Calu3 (cell line): ENCODE data around the gene HS6ST2. TPM values are rescaled to one million over a fixed set of nuclear protein-coding genes. Genes with fewer than 3 reads are reported as not detected.
"Not testable (repeated sequence)": the region's sequence is repeated elsewhere in the genome, so short reads cannot be mapped to it uniquely, and the experiment has no call there.

Experiments used
- BruUV-seq: library from RNA; stranded (reverse); fragments of 400-500 nt; replicated peaks from 2 replicates; lab custom pipeline; 2021; lab: Mats Ljungman, UMichigan
- CTCF ChIA-PET: fragments of 300-600 bp; sonication (Branson Sonifier 250); formaldehyde crosslinking; loops from one replicate; lab custom pipeline; 2022; ENCODE audit warnings: antibody characterized with exemption; lab: Charles Lee
- DNase-seq: peaks from one replicate; pipeline ENCODE4 v3.0.0; 2022
- H3K27ac Mint-ChIP-seq: one replicate; pipeline ENCODE4 v1.8.0; 2022; ENCODE audit warnings: mixed read lengths; ENCODE audit not compliant: unreplicated experiment
- H3K27me3 Mint-ChIP-seq: one replicate; pipeline ENCODE4 v1.8.0; 2022; ENCODE audit warnings: mixed read lengths; ENCODE audit not compliant: unreplicated experiment
- H3K36me3 Mint-ChIP-seq: one replicate; pipeline ENCODE4 v1.8.0; 2022; ENCODE audit warnings: mild to moderate bottlenecking, moderate library complexity, mixed read lengths; ENCODE audit not compliant: insufficient read depth, unreplicated experiment
- H3K4me1 Mint-ChIP-seq: one replicate; pipeline ENCODE4 v1.8.0; 2022; ENCODE audit warnings: mild to moderate bottlenecking, low read depth, mixed read lengths; ENCODE audit not compliant: unreplicated experiment
- H3K4me3 Mint-ChIP-seq: one replicate; pipeline ENCODE4 v1.8.0; 2022; ENCODE audit warnings: mild to moderate bottlenecking, low read depth, moderate library complexity, mixed read lengths; ENCODE audit not compliant: unreplicated experiment
- H3K9me3 Mint-ChIP-seq: one replicate; pipeline ENCODE4 v1.8.0; 2022; ENCODE audit warnings: low read depth, mixed read lengths; ENCODE audit not compliant: unreplicated experiment
- CTCF ChIP-seq: fragments of 200-600 bp; IDR thresholded peaks from one replicate; pipeline ENCODE4 v1.8.0; 2022; ENCODE audit warnings: antibody characterized with exemption; ENCODE audit not compliant: unreplicated experiment
- intact Hi-C: fragments of 100-400 bp; cut with micrococcal nuclease; formaldehyde crosslinking; loops from one replicate; pipeline ENCODE4 v1.10.0; 2022; ENCODE audit not compliant: unreplicated experiment
- total RNA-seq: library from RNA; stranded (reverse); gene quantifications from 2 replicates; pipeline ENCODE4 v1.2.3, GENCODE V29; 2022

The HS6ST2 gene
- total RNA-seq, 1 experiment from 2014 or later: 40.7 TPM

- Mint-ChIP-seq H3K4me3 (peak overlapping the region; percentile 15), H3K36me3 (peaks cover 32% of the 10 kb centered on the region), H3K4me1 (peaks cover 57% of the 10 kb centered on the region), H3K9me3 (no peaks in the 10 kb centered on the region), H3K27me3 (no peaks in the 10 kb centered on the region), H3K27ac (no peak overlapping the region)
- no TSS peak for BruUV-seq
- CTCF ChIA-PET: no interaction called here
- TF ChIP-seq CTCF: no peak
- DNase-seq: peak; percentile 33
- intact Hi-C loops: no loop called here
These were observed 4.1 kb downstream of the HS6ST2 start for GRCh38 chrX:132954323-132954722.

GRCh38 chrX:132953354-132953753 lies 5.1 kb downstream of the HS6ST2 start:
- Mint-ChIP-seq H3K36me3 (peaks cover 26% of the 10 kb centered on the region), H3K27me3 (no peaks in the 10 kb centered on the region), H3K9me3 (no peaks in the 10 kb centered on the region), H3K4me1 (peaks cover 58% of the 10 kb centered on the region), H3K27ac (no peak overlapping the region), H3K4me3 (no peak overlapping the region)
- BruUV-seq: no TSS peak
- DNase-seq: no peak
- intact Hi-C loops: no loop called here
- CTCF ChIA-PET: no interaction called here
- no peak for TF ChIP-seq CTCF

GRCh38 chrX:132948648-132949260 lies 9.7 kb downstream of the HS6ST2 start:
- H3K27ac Mint-ChIP-seq: no peak overlapping the region
- H3K4me3 Mint-ChIP-seq: no peak overlapping the region
- DNase-seq: peak; percentile 22
- no peaks in the 10 kb centered on the region for H3K27me3 Mint-ChIP-seq
- peaks cover 31% of the 10 kb centered on the region for H3K4me1 Mint-ChIP-seq
- no TSS peak for BruUV-seq
- intact Hi-C loops: no loop called here
- TF ChIP-seq CTCF: peak; percentile 50
- CTCF ChIA-PET: interaction anchor here (0.6 to 1.8 kb wide), 5 partner anchors 8 to 1429 kb away, joined by 3 to 8 read pairs (median 4); partner anchors contain the start of gene HS6ST2
- peaks cover 5% of the 10 kb centered on the region for H3K36me3 Mint-ChIP-seq
- H3K9me3 Mint-ChIP-seq: no peaks in the 10 kb centered on the region

GRCh38 chrX:132945055-132945599 lies 13.3 kb downstream of the HS6ST2 start:
- CTCF ChIA-PET, H3K4me3 Mint-ChIP-seq, BruUV-seq, H3K9me3 Mint-ChIP-seq, DNase-seq, intact Hi-C loops, H3K27me3 Mint-ChIP-seq, H3K27ac Mint-ChIP-seq: not testable (repeated sequence)
- Mint-ChIP-seq H3K36me3 (peaks cover 11% of the 10 kb centered on the region), H3K4me1 (peaks cover 26% of the 10 kb centered on the region)
